Measurements from ENCODE around the gene PIK3R4. TPM values are rescaled to one million over a fixed set of nuclear protein-coding genes. Genes with fewer than 3 reads are reported as not detected.

PIK3R4 gene
- polyA plus RNA-seq, 1 of the 3 experiments (the other 2 are of a cell fraction): 27.2 TPM

DNA sequence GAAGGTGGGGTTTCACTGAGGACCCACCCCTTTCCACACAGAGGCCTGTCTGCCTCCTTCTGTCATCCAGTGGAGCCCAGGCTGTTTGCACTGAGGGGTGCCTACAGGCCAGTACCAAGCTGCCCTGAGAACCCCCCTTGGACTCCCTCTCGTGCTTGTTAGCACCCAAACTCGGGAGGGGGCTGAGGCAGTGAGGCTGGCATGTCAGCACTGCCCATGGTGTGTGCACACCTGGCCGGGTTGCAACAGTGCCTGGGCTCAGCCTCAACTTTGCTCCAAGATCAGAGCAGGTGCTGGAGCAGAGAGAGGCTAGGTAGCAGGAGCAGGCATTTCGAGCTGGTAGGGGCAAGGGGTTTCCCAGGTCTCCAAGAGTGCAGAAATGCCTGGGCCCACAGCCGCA lies 90.0 kb downstream of the PIK3R4 start:
- H3K36me3 ChIP-seq (replicated peaks in 1 of 2; ENCODE audit: control insufficient read depth in 1 of 2, insufficient read depth in 2 of 2, low read length in 1 of 2): no peaks in the 10 kb centered on the region
- H3K4me1 ChIP-seq (ENCODE audit: control insufficient read depth in 1 of 2, insufficient read depth in 2 of 2, low read depth in 1 of 2, low read length in 1 of 2): 0 out of 4 replicates have a peak, but pooled peaks cover 0 to 7% of the 10 kb centered on the region in 2 experiments
- no CpG with 5 or more reads among the region's 5 CpGs for WGBS (ENCODE audit: low lambda C conversion rate)
- DNase-seq: no peak
- H3K27me3 ChIP-seq (ENCODE audit: insufficient read depth): no peaks in the 10 kb centered on the region
- no peaks in the 10 kb centered on the region for H3K9me3 ChIP-seq
- H3K4me2 ChIP-seq: no peak overlapping the region
- H3K9me2 ChIP-seq: no peaks in the 10 kb centered on the region
- TF ChIP-seq EZH2phosphoT487 (IDR thresholded peaks at IDR 0.05; ENCODE audit: borderline replicate concordance, low read depth): no peak
- no peak for TF ChIP-seq FOXM1 (IDR thresholded peaks at IDR 0.05; ENCODE audit: low read depth)
- no peak overlapping the region for H3K4me3 ChIP-seq (ENCODE audit: low read depth in 2 of 2, low read length in 1 of 2)
- no peaks in the 10 kb centered on the region for H4K20me1 ChIP-seq (ENCODE audit: insufficient read depth)
- no peak overlapping the region for H3K27ac ChIP-seq (ENCODE audit: low read depth in 2 of 2, low read length in 1 of 2)
- H3F3A ChIP-seq (replicated peaks; ENCODE audit: insufficient read depth): no peaks in the 10 kb centered on the region
- H3K79me2 ChIP-seq (ENCODE audit: insufficient read depth): no peaks in the 10 kb centered on the region
- H3K9ac ChIP-seq: no peak overlapping the region
- POLR2A ChIA-PET: no interaction called here
- no peak overlapping the region for H2AFZ ChIP-seq (ENCODE audit: low read depth)
- CTCF ChIA-PET: interaction anchor here (1.3 to 1.4 kb wide), 2 partner anchors 29 to 84 kb away, joined by 3 read pairs; no protein-coding TSS in a partner anchor

DNA sequence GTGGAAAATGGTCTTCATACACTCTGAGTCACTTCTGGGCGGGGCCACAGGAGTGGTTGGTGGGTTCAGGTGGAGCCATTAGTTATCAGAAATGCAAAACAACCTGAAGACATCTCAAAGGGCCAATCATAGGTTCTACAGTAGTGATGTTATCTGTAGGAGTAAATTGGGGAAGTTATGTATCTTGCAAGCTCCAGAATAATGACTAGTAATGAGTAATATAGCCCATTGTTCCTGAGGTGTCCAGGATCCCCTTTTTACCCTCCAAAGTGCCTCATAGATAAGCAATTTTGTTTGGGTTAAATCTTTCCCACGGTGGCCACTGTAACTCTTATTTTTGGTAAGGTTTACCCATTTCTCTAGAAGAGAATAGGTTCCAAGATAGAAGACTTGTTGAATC lies 91.7 kb downstream of the PIK3R4 start:
- no peaks in the 10 kb centered on the region for H3K36me3 ChIP-seq (replicated peaks in 1 of 2; ENCODE audit: control insufficient read depth in 1 of 2, insufficient read depth in 2 of 2, low read length in 1 of 2)
- POLR2A ChIA-PET: no interaction called here
- H2AFZ ChIP-seq (ENCODE audit: low read depth): no peak overlapping the region
- H3K9me2 ChIP-seq: no peaks in the 10 kb centered on the region
- H3K27me3 ChIP-seq (ENCODE audit: insufficient read depth): no peaks in the 10 kb centered on the region
- no peak overlapping the region for H3K9ac ChIP-seq
- H3K27ac ChIP-seq (ENCODE audit: low read depth in 2 of 2, low read length in 1 of 2): no peak overlapping the region
- DNase-seq: no peak
- H3K9me3 ChIP-seq: no peaks in the 10 kb centered on the region
- 71% methylated on average over 2 of the region's 2 CpGs for WGBS (ENCODE audit: low lambda C conversion rate)
- H3F3A ChIP-seq (replicated peaks; ENCODE audit: insufficient read depth): no peaks in the 10 kb centered on the region
- H3K4me2 ChIP-seq: no peak overlapping the region
- no peaks in the 10 kb centered on the region for H3K79me2 ChIP-seq (ENCODE audit: insufficient read depth)
- no peaks in the 10 kb centered on the region for H4K20me1 ChIP-seq (ENCODE audit: insufficient read depth)
- no peak overlapping the region for H3K4me3 ChIP-seq (ENCODE audit: low read depth in 2 of 2, low read length in 1 of 2)
- no peak for TF ChIP-seq FOSL2 (IDR thresholded peaks at IDR 0.05; ENCODE audit: borderline replicate concordance, low read depth)
- no peak for TF ChIP-seq TAF1 (IDR thresholded peaks at IDR 0.05; ENCODE audit: borderline replicate concordance, low read depth, low read length)
- CTCF ChIA-PET: interaction anchor here (1.2 to 2.3 kb wide), 2 partner anchors 16 to 239 kb away, joined by 3 to 8 read pairs; partner anchors contain the start of gene ATP2C1
- H3K4me1 ChIP-seq (ENCODE audit: control insufficient read depth in 1 of 2, insufficient read depth in 2 of 2, low read depth in 1 of 2, low read length in 1 of 2): 0 out of 4 replicates have a peak, but pooled peaks cover 0 to 7% of the 10 kb centered on the region in 2 experiments

DNA sequence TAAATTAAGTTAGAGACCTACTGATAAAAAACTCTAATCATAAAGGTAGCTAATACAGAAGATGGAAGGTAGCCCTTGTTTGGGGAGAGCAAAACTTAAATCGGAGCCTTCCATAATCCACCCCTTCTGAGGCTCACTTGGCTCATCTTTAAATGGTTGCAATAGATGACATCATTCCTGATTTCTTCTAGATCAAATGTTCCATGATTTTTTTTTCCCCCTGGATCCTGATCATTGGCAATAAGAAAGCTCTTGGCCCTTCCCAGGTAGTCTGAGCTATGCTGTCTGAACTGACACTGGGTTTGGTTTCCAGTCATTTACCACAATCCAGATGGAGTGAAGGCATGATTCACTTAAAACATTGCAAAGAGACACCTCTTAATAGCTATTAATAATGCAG lies 92.5 kb downstream of the PIK3R4 start:
- Histone ChIP-seq H4K20me1 (ENCODE audit: insufficient read depth) (no peaks in the 10 kb centered on the region), H3K9me2 (no peaks in the 10 kb centered on the region), H3K4me3 (ENCODE audit: low read depth in 2 of 2, low read length in 1 of 2) (no peak overlapping the region), H2AFZ (ENCODE audit: low read depth) (no peak overlapping the region), H3K27me3 (ENCODE audit: insufficient read depth) (no peaks in the 10 kb centered on the region), H3K4me2 (no peak overlapping the region), H3K4me1 (ENCODE audit: control insufficient read depth in 1 of 2, insufficient read depth in 2 of 2, low read depth in 1 of 2, low read length in 1 of 2) (0 out of 4 replicates have a peak, but pooled peaks cover 0 to 7% of the 10 kb centered on the region in 2 experiments), H3K36me3 (replicated peaks in 1 of 2; ENCODE audit: control insufficient read depth in 1 of 2, insufficient read depth in 2 of 2, low read length in 1 of 2) (no peaks in the 10 kb centered on the region), H3K27ac (ENCODE audit: low read depth in 2 of 2, low read length in 1 of 2) (no peak overlapping the region), H3K9ac (no peak overlapping the region), H3K9me3 (no peaks in the 10 kb centered on the region), H3K79me2 (ENCODE audit: insufficient read depth) (no peaks in the 10 kb centered on the region), H3F3A (replicated peaks; ENCODE audit: insufficient read depth) (no peaks in the 10 kb centered on the region)
- DNase-seq: no peak
- CTCF ChIA-PET: interaction anchor here (2.3 kb wide), 1 partner anchor 15 kb away, joined by 8 read pairs; no protein-coding TSS in a partner anchor
- TF ChIP-seq SMC3 (IDR thresholded peaks at IDR 0.05; ENCODE audit: low read depth, low read length) (no peak), CHD2 (IDR thresholded peaks at IDR 0.05; ENCODE audit: low read length, partially characterized antibody) (no peak), JUND (IDR thresholded peaks at IDR 0.05) (no peak)
- POLR2A ChIA-PET: no interaction called here
- WGBS (ENCODE audit: low lambda C conversion rate): 93% methylated on average over 1 of the region's 1 CpG
